Prostate gland (tissue), 2 donors: ENCODE measurements around the gene SERPINB6.

Experiments
- POLR2A ChIP-seq: fragments of 450-650 bp; IDR thresholded peaks from one replicate; pipeline ENCODE4 v1.6.1; 2016; ENCODE audit warnings: antibody characterized with exemption, mild to moderate bottlenecking
- TF ChIP-seq, protein P1 (sequence below), 4 experiments: fragments of 200-600 bp in 2 of 4; fragments of 450-650 bp in 2 of 4; sonication (generic) in 2 of 4; IDR thresholded peaks; 1 replicate in 3 of 4; 2 replicates in 1 of 4; pipeline ENCODE4 v1.5.1; 2016 to 2019; ENCODE audit warnings: antibody characterized with exemption in 4 of 4, mild to moderate bottlenecking in 2 of 4, moderate library complexity in 2 of 4

- TF ChIP-seq POLR2A: no peak
- TF ChIP-seq, protein P1, sequence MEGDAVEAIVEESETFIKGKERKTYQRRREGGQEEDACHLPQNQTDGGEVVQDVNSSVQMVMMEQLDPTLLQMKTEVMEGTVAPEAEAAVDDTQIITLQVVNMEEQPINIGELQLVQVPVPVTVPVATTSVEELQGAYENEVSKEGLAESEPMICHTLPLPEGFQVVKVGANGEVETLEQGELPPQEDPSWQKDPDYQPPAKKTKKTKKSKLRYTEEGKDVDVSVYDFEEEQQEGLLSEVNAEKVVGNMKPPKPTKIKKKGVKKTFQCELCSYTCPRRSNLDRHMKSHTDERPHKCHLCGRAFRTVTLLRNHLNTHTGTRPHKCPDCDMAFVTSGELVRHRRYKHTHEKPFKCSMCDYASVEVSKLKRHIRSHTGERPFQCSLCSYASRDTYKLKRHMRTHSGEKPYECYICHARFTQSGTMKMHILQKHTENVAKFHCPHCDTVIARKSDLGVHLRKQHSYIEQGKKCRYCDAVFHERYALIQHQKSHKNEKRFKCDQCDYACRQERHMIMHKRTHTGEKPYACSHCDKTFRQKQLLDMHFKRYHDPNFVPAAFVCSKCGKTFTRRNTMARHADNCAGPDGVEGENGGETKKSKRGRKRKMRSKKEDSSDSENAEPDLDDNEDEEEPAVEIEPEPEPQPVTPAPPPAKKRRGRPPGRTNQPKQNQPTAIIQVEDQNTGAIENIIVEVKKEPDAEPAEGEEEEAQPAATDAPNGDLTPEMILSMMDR (IDR thresholded peaks at IDR 0.05): no peak
These were observed 6.6 kb upstream of the SERPINB6 start for GRCh38 chr6:2977799-2978590.
